Vagina (tissue), 2 donors: ENCODE measurements around the gene SLC25A47. TPM values are rescaled to one million over a fixed set of nuclear protein-coding genes. Genes with fewer than 3 reads are reported as not detected.

Experiments
- DNase-seq, 2 donors: peaks; one replicate each; pipeline ENCODE4 v3.0.0-alpha.2; 2017; ENCODE audit errors: extremely low spot score in 2 of 2
- H3K27ac ChIP-seq: fragments of 200-600 bp; sonication (generic); one replicate; pipeline ENCODE4 v1.5.1; 2019
- H3K27me3 ChIP-seq: fragments of 200-600 bp; sonication (generic); one replicate; pipeline ENCODE4 v1.5.1; 2019
- H3K36me3 ChIP-seq, 2 donors: fragments of 200-600 bp; sonication (generic); one replicate each; pipeline ENCODE4 v1.5.1; 2017 to 2019
- H3K4me1 ChIP-seq: fragments of 200-600 bp; sonication (generic); one replicate; pipeline ENCODE4 v1.5.1; 2019
- H3K4me3 ChIP-seq, 2 donors: fragments of 200-600 bp; sonication (generic); 1 replicate in 1 of 2; 2 replicates in 1 of 2; pipeline ENCODE4 v1.5.1; 2016 to 2019
- H3K9me3 ChIP-seq: fragments of 200-600 bp; sonication (generic); one replicate; pipeline ENCODE4 v1.5.1; 2019
- POLR2A ChIP-seq, 2 donors: fragments of 450-650 bp; IDR thresholded peaks; one replicate each; pipeline ENCODE4 v1.6.1; 2017; ENCODE audit warnings: antibody characterized with exemption in 2 of 2, mild to moderate bottlenecking in 2 of 2, moderate library complexity in 2 of 2
- POLR2AphosphoS5 ChIP-seq, 2 donors: sonication (generic); formaldehyde crosslinking; IDR thresholded peaks; one replicate each; pipeline ENCODE4 v1.9.0; 2017; ENCODE audit warnings: antibody characterized with exemption in 2 of 2, mild to moderate bottlenecking in 2 of 2, low read depth in 1 of 2; ENCODE audit not compliant: insufficient read depth in 1 of 2
- intact Hi-C: fragments of 100-400 bp; cut with DNase I; formaldehyde crosslinking; loops from one replicate; pipeline ENCODE4 v1.15.1; 2023
- total RNA-seq: library from RNA; depleted of rRNA; stranded (reverse); fragments of >200 nt; gene quantifications from one replicate; pipeline ENCODE4 v1.2.3, GENCODE V29; 2016
- TF ChIP-seq, protein P1 (sequence below), 3 experiments: fragments of 450-650 bp in 2 of 3; fragments of 200-600 bp in 1 of 3; sonication (generic) in 1 of 3; IDR thresholded peaks; one replicate each; pipeline ENCODE4 v1.5.1; 2017 to 2019; ENCODE audit warnings: antibody characterized with exemption in 3 of 3, mild to moderate bottlenecking in 2 of 3, moderate library complexity in 2 of 3

Gene SLC25A47, protein sequence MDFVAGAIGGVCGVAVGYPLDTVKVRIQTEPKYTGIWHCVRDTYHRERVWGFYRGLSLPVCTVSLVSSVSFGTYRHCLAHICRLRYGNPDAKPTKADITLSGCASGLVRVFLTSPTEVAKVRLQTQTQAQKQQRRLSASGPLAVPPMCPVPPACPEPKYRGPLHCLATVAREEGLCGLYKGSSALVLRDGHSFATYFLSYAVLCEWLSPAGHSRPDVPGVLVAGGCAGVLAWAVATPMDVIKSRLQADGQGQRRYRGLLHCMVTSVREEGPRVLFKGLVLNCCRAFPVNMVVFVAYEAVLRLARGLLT
- total RNA-seq = not detected

DNA sequence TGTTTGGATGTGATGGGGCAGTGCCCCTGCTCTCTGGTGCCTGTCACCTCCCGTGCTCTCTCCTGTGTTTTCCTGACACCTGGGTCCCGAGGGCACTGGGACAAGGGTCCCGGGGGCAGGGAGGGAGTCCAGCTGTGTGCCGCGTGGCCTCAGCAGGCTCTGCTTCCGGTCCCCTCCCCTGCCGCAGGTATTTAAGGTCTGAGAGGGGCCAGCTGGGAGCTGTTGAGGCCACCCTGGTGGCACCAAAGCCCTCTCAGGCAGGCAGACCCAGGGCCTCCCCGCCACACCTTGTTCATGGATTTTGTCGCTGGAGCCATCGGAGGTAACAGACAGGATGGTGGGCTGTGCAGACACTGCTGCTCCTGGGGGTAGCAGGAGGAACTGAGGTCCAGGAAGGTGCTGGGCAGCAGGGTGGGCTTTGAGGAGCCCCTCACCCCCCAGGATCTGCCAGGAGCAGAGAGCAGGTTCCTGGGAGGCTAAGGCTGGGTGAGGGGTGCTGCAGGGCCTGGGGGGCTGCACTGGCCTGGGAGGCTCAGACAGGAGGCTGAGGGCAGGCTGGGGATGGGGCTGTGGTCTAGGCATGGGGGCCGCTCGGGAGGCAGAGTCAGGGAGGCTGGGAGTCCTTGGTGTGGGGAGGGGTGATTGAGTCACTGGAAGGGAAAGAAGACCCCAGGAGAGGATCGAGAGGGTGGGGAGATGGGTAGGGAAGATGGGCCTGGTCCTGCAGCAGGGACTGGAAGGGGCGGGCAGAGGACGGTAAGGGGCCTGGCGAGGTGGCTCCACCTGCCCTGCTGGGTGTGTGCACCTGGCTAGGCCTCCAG, at the start of gene SLC25A47:
Gene SLC25A47, plus strand, starts transcription at position 219 of the 821 bp plus-strand sequence. Its CDS starts 76 bp downstream, at position 295.
- Histone ChIP-seq H3K4me3 (no peak within 1 kb of the TSS), H3K4me1 (peaks cover 4% of the 10 kb centered on the region), H3K9me3 (no peaks in the 10 kb centered on the region), H3K36me3 (no peaks in the 10 kb centered on the region), H3K27ac (no peak within 1 kb of the TSS), H3K27me3 (no peaks in the 10 kb centered on the region)
- DNase-seq = no peak
- TF ChIP-seq, protein P1, sequence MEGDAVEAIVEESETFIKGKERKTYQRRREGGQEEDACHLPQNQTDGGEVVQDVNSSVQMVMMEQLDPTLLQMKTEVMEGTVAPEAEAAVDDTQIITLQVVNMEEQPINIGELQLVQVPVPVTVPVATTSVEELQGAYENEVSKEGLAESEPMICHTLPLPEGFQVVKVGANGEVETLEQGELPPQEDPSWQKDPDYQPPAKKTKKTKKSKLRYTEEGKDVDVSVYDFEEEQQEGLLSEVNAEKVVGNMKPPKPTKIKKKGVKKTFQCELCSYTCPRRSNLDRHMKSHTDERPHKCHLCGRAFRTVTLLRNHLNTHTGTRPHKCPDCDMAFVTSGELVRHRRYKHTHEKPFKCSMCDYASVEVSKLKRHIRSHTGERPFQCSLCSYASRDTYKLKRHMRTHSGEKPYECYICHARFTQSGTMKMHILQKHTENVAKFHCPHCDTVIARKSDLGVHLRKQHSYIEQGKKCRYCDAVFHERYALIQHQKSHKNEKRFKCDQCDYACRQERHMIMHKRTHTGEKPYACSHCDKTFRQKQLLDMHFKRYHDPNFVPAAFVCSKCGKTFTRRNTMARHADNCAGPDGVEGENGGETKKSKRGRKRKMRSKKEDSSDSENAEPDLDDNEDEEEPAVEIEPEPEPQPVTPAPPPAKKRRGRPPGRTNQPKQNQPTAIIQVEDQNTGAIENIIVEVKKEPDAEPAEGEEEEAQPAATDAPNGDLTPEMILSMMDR (IDR thresholded peaks at IDR 0.05) = no peak
- no peak for TF ChIP-seq POLR2AphosphoS5 (IDR thresholded peaks at IDR 0.05; ENCODE audit: insufficient read depth in 1 of 2, low read depth in 1 of 2)
- intact Hi-C loops = no loop called here

DNA sequence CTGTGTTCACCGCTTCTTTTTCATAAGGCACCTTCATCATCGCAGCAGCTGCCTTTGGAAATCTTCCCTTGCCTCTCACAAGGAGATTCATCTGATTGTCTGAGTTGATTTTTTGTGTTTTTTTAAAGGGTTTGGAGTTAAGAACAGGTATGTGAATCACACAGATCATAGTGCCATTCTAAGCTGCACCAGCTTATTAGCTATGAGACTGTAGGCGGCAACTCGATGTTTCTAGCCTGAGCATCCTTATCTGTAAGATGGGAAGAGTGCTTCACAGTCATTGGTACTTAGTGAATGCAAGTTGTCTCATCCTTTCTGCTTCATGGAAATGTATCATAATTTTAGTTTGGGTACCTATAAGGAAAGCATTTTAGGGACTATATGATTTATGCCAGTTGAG, 48.9 kb upstream of the SLC25A47 start:
- no peak for DNase-seq
- H3K27ac ChIP-seq = no peak overlapping the region
- H3K4me1 ChIP-seq = peaks cover 12% of the 10 kb centered on the region
- no peaks in the 10 kb centered on the region for H3K9me3 ChIP-seq
- H3K4me3 ChIP-seq = no peak overlapping the region
- H3K36me3 ChIP-seq = peaks cover 0 to 15% of the 10 kb centered on the region in 2 donors
- TF ChIP-seq POLR2AphosphoS5 (IDR thresholded peaks at IDR 0.05; ENCODE audit: insufficient read depth in 1 of 2, low read depth in 1 of 2) (no peak), POLR2A (IDR thresholded peaks at IDR 0.05) (no peak)
- TF ChIP-seq, protein P1 (IDR thresholded peaks at IDR 0.05) = no peak
- no peaks in the 10 kb centered on the region for H3K27me3 ChIP-seq
- intact Hi-C loops = no loop called here

DNA sequence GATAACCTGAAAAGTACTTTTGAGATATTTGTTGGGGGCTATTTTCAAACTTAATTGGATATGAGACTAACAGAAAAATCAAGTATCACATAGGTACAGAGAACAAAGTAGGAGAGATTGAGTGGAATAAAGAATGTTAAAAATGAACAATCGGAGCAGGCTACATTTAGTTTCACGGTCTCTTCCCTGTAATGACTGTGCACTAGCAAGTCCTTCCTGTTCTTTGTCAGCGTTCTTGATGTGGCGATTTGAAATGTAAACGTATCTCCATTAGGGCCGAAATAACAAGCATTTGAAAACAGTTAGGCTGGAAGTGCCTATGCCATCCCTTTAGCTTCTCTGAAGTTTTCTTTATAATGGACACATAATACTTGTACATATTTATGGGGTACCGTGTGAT, 47.9 kb upstream of the SLC25A47 start:
- intact Hi-C loops = no loop called here

DNA sequence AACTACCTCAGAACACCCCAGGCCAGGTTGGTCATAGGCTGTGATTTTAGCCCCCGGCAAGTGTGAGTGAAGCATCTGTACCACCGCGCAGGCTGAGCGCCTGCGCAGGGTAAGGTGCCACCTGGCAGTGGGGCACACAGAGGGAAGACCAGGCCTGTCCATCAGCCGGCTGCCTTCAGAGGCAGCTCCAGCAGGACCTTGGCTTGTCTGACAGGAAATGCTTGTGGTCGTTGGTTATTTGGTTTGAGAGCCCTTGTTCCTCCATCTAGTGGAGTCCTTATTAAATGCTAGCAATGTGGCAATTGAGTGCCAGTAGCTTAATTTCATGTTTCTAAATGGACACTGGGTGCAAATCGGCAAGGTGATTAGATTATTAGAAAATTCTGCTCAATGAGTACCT, 44.4 kb upstream of the SLC25A47 start:
- H3K4me3 ChIP-seq = no peak overlapping the region
- H3K9me3 ChIP-seq = no peaks in the 10 kb centered on the region
- H3K36me3 ChIP-seq = peaks cover 0 to 15% of the 10 kb centered on the region in 2 donors
- H3K27ac ChIP-seq = no peak overlapping the region
- H3K27me3 ChIP-seq = no peaks in the 10 kb centered on the region
- TF ChIP-seq POLR2AphosphoS5 (IDR thresholded peaks at IDR 0.05; ENCODE audit: insufficient read depth in 1 of 2, low read depth in 1 of 2) = no peak
- TF ChIP-seq, protein P1 (IDR thresholded peaks at IDR 0.05) = no peak
- no peak for TF ChIP-seq POLR2A (IDR thresholded peaks at IDR 0.05)
- no peak for DNase-seq
- intact Hi-C loops = no loop called here
- H3K4me1 ChIP-seq = peaks cover 19% of the 10 kb centered on the region

More for the DNA sequence above, 47.9 kb upstream of the SLC25A47 start:
- H3K27ac ChIP-seq = no peak overlapping the region
- no peaks in the 10 kb centered on the region for H3K27me3 ChIP-seq
- DNase-seq = no peak
- H3K4me1 ChIP-seq = peaks cover 12% of the 10 kb centered on the region
- peaks cover 0 to 15% of the 10 kb centered on the region in 2 donors for H3K36me3 ChIP-seq
- H3K9me3 ChIP-seq = no peaks in the 10 kb centered on the region
- no peak for TF ChIP-seq POLR2AphosphoS5 (IDR thresholded peaks at IDR 0.05; ENCODE audit: insufficient read depth in 1 of 2, low read depth in 1 of 2)
- TF ChIP-seq, protein P1 (IDR thresholded peaks at IDR 0.05) = no peak
- no peak for TF ChIP-seq POLR2A (IDR thresholded peaks at IDR 0.05)
- no peak overlapping the region for H3K4me3 ChIP-seq
